ENCODE measurements around the gene LSM4.

DNA sequence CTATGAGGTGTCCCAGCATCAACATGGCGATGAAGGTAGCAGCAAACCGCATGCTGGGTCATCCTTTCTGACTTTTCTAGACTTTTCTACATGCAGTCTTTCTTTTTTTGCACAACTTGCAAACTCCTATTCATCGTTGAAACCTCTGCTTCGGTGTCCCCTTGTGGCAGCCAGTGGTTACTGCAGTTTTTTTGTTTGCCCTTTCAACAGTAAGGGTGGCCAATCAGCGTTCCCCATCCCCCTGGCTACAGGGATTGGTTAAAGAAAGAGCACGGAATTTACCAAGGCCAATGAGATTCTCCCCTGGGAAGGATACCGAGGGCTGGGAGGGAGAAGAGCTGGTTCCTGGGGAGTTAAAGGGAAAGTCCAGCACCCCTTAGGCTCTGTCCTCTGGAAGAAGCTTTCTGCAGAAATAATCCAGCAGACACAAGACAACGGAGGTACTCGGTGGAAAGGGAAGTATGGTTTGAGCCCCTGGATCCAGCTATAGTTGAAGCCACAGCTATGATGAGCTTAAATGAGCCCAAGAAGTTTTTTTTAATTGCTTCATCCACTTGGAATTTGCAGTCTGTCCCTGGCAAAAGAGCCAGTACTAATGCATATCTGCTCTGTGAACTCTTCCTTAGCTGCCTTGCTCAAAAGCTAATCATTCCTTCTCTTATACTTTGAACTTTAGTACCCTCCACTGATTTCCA, 5.6 kb upstream of the LSM4 start:
- TF ChIP-seq, protein P1, sequence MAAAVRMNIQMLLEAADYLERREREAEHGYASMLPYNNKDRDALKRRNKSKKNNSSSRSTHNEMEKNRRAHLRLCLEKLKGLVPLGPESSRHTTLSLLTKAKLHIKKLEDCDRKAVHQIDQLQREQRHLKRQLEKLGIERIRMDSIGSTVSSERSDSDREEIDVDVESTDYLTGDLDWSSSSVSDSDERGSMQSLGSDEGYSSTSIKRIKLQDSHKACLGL (CRISPR knock-in tag; IDR thresholded peaks at IDR 0.05) = no peak
- no peak for TF ChIP-seq PREB (CRISPR knock-in tag; IDR thresholded peaks at IDR 0.05)
- TF ChIP-seq ZNF724P (CRISPR knock-in tag; IDR thresholded peaks at IDR 0.05; ENCODE audit: borderline replicate concordance) = no peak
- TF ChIP-seq CREM (IDR thresholded peaks at IDR 0.05) = peak; percentile 25; the same call in 1 of the 2 replicates
- no peak for TF ChIP-seq CREM (CRISPR knock-in tag; IDR thresholded peaks at IDR 0.05)
- no peak for TF ChIP-seq ELF3 (CRISPR knock-in tag; IDR thresholded peaks at IDR 0.05)
- no peak for TF ChIP-seq PRMT3 (CRISPR knock-in tag; IDR thresholded peaks at IDR 0.05; ENCODE audit: borderline replicate concordance, low read depth)
- no peak for TF ChIP-seq ZNF383 (CRISPR knock-in tag; IDR thresholded peaks at IDR 0.05; ENCODE audit: borderline replicate concordance)
- no peak for TF ChIP-seq KDM3A (CRISPR knock-in tag; IDR thresholded peaks at IDR 0.05; ENCODE audit: low read depth)
